PFSK-1 (cell line): ENCODE measurements around the gene DKK2.
A peak's percentile ranks its signal among the peaks of the same experiment; 100 is the strongest.

Experiments used
- FOXP2 ChIP-seq: optimal IDR thresholded peaks from 2 replicates; pipeline ENCODE3; 2011; ENCODE audit warnings: borderline replicate concordance, control low read depth, inconsistent platforms; ENCODE audit not compliant: insufficient read depth; ENCODE audit errors: extremely low read length, extremely low read depth
- POLR2AphosphoS5 ChIP-seq: IDR thresholded peaks from 2 replicates; pipeline ENCODE4 v1.6.1; 2012; ENCODE audit warnings: low read depth, mild to moderate bottlenecking, control low read depth, low read length, moderate library complexity
- SIN3A ChIP-seq: IDR thresholded peaks from 2 replicates; pipeline ENCODE4 v1.6.1; 2012; ENCODE audit warnings: mild to moderate bottlenecking, low read length, moderate library complexity, borderline replicate concordance; ENCODE audit not compliant: insufficient read depth
- TAF1 ChIP-seq: IDR thresholded peaks from 2 replicates; pipeline ENCODE4 v1.6.1; 2012; ENCODE audit warnings: low read length, control low read depth, borderline replicate concordance; ENCODE audit not compliant: insufficient read depth
- TF ChIP-seq, protein P1 (sequence below), 2 experiments: IDR thresholded peaks; 2 replicates each; pipeline versions ENCODE4 v1.6.1 to v1.8.0; 2011 to 2012; ENCODE audit warnings: low read depth in 2 of 2, low read length in 2 of 2, control low read depth in 1 of 2, inconsistent platforms in 1 of 2, mild to moderate bottlenecking in 1 of 2, moderate library complexity in 1 of 2; ENCODE audit not compliant: insufficient read depth in 1 of 2

Gene DKK2

DNA sequence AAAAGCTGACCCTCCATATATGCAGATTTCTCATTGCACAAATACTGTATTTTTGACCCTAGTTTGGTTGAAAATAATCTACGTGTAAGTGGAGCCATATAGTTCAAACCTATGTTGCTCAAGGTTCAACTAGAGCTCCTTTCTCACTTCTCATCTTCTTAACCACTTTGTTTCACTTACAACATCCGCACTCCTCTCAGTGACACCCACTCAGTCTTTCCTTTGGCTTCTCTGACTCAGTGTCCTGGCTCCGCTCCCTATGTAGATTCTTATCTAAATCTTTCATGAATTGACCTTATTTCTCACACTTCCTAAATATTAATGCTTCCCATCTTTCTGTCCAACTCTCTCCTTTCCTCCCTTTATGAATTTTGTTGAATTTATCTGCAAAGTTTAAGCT lies 32.9 kb upstream of the DKK2 start:
- peak; percentile 22; the same call in 1 of the 2 replicates for TF ChIP-seq TAF1
- TF ChIP-seq FOXP2: no peak
- TF ChIP-seq POLR2AphosphoS5: no peak
- TF ChIP-seq, protein P1, sequence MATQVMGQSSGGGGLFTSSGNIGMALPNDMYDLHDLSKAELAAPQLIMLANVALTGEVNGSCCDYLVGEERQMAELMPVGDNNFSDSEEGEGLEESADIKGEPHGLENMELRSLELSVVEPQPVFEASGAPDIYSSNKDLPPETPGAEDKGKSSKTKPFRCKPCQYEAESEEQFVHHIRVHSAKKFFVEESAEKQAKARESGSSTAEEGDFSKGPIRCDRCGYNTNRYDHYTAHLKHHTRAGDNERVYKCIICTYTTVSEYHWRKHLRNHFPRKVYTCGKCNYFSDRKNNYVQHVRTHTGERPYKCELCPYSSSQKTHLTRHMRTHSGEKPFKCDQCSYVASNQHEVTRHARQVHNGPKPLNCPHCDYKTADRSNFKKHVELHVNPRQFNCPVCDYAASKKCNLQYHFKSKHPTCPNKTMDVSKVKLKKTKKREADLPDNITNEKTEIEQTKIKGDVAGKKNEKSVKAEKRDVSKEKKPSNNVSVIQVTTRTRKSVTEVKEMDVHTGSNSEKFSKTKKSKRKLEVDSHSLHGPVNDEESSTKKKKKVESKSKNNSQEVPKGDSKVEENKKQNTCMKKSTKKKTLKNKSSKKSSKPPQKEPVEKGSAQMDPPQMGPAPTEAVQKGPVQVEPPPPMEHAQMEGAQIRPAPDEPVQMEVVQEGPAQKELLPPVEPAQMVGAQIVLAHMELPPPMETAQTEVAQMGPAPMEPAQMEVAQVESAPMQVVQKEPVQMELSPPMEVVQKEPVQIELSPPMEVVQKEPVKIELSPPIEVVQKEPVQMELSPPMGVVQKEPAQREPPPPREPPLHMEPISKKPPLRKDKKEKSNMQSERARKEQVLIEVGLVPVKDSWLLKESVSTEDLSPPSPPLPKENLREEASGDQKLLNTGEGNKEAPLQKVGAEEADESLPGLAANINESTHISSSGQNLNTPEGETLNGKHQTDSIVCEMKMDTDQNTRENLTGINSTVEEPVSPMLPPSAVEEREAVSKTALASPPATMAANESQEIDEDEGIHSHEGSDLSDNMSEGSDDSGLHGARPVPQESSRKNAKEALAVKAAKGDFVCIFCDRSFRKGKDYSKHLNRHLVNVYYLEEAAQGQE (IDR thresholded peaks at IDR 0.05; ENCODE audit: insufficient read depth in 1 of 2, low read depth in 2 of 2, low read length in 2 of 2): 0 out of 4 replicates have a peak, but pooled peaks of 1 of the 2 experiments have one; percentile 27
- peak; percentile 47; the same call in 1 of the 2 replicates for TF ChIP-seq SIN3A

DNA sequence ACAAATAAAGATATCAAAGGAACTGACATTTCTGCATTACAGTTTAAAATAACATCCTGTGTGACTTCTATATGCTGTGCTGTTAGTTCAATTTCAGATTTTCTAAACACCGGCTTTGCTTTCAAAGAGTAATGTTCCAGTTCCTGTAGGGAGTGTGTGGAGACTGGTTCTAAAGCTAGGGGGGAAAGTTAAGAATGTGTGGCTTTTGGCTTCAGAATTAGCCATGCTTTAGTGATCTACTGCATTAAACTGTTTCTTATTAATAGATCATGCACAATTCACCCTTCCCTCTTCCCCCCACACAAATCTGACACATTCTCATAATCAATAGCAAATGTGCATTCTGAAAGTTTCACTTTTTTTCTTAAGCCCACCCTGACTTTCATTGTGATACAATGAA lies 32.0 kb upstream of the DKK2 start:
- TF ChIP-seq TAF1 (no peak), SIN3A (no peak), POLR2AphosphoS5 (no peak; the same call in 1 of the 2 replicates), FOXP2 (no peak)
- TF ChIP-seq, protein P1 (IDR thresholded peaks at IDR 0.05; ENCODE audit: insufficient read depth in 1 of 2, low read depth in 2 of 2, low read length in 2 of 2): no peak

DNA sequence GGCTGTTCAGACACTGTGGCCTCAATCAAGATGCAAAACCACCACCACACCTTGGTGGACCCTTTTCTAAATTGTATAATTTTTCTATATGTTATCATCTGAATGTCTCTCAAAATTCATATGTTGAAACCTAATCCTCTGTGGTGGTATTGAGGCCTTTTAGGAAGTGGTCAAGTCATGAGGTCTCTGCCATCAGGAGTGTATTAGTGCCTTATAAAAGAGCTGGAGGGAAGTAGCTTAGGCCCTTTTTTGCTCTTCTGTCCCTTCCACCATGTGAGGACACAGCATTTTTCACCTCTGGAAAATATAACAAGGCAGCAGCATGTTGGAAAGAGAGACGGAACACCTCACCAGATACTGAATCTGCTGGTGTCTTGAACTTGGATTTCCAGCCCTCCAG lies 30.5 kb upstream of the DKK2 start:
- TF ChIP-seq FOXP2 (no peak), SIN3A (no peak), POLR2AphosphoS5 (no peak), TAF1 (no peak)
- TF ChIP-seq, protein P1 (IDR thresholded peaks at IDR 0.05; ENCODE audit: insufficient read depth in 1 of 2, low read depth in 2 of 2, low read length in 2 of 2): no peak

DNA sequence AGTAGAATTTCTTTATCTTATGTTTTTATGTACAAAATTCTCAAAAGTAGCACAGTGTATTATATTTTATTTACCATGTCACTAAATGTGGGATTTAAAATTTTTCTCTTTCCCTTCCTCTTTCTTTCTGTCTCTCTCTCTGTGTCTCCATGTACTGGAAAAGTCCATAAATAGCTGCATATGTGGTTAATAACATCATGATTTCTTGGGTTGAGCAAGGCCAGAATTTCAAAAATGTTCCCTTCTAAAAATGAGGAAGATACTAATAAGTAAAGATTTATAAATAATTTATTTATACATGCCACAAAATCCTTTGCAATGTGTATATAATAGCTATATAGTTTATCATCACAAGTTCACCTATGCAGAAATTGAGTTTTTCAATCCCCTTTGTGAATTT lies 29.1 kb upstream of the DKK2 start:
- no peak for TF ChIP-seq TAF1
- TF ChIP-seq SIN3A: no peak
- TF ChIP-seq, protein P1 (IDR thresholded peaks at IDR 0.05; ENCODE audit: insufficient read depth in 1 of 2, low read depth in 2 of 2, low read length in 2 of 2): no peak
- no peak for TF ChIP-seq POLR2AphosphoS5
- TF ChIP-seq FOXP2: no peak

DNA sequence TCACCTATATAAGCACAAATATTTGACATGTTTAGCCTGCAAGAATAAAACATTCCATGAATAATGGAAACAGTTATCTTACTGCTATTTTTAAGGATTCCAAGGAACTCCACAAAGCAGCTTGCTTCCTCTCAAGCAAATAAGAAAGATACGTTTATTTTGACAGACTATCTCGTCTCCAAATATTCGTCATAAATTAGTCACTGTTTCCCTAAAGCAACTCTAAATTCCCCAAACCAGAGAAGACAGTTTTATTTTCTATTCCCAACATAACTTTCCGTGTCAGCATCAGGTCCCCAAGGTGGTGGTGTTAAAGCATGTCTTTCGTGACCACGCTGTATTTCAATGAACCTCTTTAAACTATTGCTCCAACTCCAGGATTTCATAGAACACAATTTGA lies 24.3 kb upstream of the DKK2 start:
- TF ChIP-seq, protein P1 (IDR thresholded peaks at IDR 0.05; ENCODE audit: insufficient read depth in 1 of 2, low read depth in 2 of 2, low read length in 2 of 2): no peak
- TF ChIP-seq FOXP2: no peak
